Tibial artery (tissue), 4 donors: ENCODE measurements around the gene RNU6-9.

Experiments
- DNase-seq, 2 donors: peaks; one replicate each; pipeline ENCODE4 v3.0.0-alpha.2; 2019
- H3K27ac ChIP-seq, 2 donors: fragments of 200-600 bp; sonication (generic) in 1 of 2; 1 replicate in 1 of 2; 2 replicates in 1 of 2; pipeline ENCODE4 v1.5.1; 2018 to 2019; ENCODE audit warnings: mild to moderate bottlenecking in 1 of 2
- H3K27me3 ChIP-seq, 2 donors: fragments of 200-600 bp; sonication (generic) in 1 of 2; one replicate each; pipeline versions ENCODE4 v1.5.1 to v1.6.0; 2016 to 2019
- H3K36me3 ChIP-seq, 3 donors: fragments of 200-600 bp; sonication (generic) in 2 of 3; one replicate each; pipeline ENCODE4 v1.5.1; 2016 to 2019; ENCODE audit warnings: mild to moderate bottlenecking in 2 of 3
- H3K4me1 ChIP-seq, 4 donors: fragments of 200-600 bp; sonication (generic) in 2 of 4; 1 replicate in 3 of 4; 2 replicates in 1 of 4; pipeline ENCODE4 v1.5.1; 2016 to 2019
- H3K4me3 ChIP-seq, 2 donors: fragments of 200-600 bp; sonication (generic) in 1 of 2; 1 replicate in 1 of 2; 2 replicates in 1 of 2; pipeline ENCODE4 v1.5.1; 2018 to 2019; ENCODE audit warnings: mild to moderate bottlenecking in 2 of 2
- H3K9me3 ChIP-seq, 3 donors: fragments of 200-600 bp; sonication (generic) in 1 of 3; one replicate each; pipeline ENCODE4 v1.5.1; 2016 to 2019
- intact Hi-C: fragments of 100-400 bp; cut with DNase I; formaldehyde crosslinking; loops from one replicate; pipeline ENCODE4 v1.15.0; 2023; ENCODE audit warnings: low total_unique reads
- TF ChIP-seq, protein P1 (sequence below), 2 experiments: fragments of 200-600 bp in 1 of 2; fragments of 450-650 bp in 1 of 2; IDR thresholded peaks; one replicate each; pipeline ENCODE4 v1.5.1; 2017 to 2019; ENCODE audit warnings: antibody characterized with exemption in 2 of 2, mild to moderate bottlenecking in 1 of 2, moderate library complexity in 1 of 2

RNU6-9 gene

DNA sequence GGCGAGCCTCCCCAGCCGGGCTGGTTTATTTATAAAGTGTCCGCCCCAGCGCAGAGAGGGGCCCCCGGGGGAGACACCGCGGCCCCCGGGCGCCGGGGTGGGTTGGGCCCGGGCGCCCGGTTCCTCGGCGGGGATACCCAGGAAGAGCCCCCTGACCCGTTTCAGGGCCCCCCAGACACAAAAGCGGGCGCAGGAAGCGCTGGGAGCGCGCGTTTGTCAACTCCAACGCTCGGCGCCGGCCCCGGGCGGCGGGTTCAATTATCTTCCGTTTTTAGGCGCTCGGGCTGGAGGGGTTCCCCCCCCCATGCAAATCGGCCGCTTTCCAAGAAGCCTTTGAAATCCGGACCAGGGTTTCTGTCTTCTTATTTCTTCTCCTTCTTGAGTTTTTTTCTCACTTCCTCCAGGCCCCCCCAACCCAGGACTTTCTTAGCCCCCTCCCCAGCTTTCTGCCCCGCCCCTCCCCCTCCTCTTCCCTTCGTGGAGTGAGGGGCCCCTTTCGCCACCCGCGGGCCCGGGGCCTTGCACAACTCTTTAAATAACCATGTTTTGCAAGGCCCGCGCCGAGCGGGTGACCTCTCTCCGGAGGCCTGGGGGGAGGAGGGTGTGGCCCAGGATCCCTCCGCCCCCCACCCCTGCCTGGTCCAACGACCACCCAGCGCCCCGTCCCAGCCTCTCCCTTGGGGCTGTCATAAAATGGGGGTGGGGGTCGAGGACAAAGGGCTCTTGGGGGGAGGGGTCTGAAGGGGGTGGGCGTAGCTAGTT is 33.5 kb downstream of the RNU6-9 start:
- no peaks in the 10 kb centered on the region for H3K36me3 ChIP-seq
- peak; percentile 87 to 89 for DNase-seq
- TF ChIP-seq, protein P1, sequence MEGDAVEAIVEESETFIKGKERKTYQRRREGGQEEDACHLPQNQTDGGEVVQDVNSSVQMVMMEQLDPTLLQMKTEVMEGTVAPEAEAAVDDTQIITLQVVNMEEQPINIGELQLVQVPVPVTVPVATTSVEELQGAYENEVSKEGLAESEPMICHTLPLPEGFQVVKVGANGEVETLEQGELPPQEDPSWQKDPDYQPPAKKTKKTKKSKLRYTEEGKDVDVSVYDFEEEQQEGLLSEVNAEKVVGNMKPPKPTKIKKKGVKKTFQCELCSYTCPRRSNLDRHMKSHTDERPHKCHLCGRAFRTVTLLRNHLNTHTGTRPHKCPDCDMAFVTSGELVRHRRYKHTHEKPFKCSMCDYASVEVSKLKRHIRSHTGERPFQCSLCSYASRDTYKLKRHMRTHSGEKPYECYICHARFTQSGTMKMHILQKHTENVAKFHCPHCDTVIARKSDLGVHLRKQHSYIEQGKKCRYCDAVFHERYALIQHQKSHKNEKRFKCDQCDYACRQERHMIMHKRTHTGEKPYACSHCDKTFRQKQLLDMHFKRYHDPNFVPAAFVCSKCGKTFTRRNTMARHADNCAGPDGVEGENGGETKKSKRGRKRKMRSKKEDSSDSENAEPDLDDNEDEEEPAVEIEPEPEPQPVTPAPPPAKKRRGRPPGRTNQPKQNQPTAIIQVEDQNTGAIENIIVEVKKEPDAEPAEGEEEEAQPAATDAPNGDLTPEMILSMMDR (IDR thresholded peaks at IDR 0.05) = no peak
- peaks cover 0 to 34% (median 21%) of the 10 kb centered on the region in 4 donors for H3K4me1 ChIP-seq
- peak overlapping the region; percentile 80 to 87 for H3K4me3 ChIP-seq
- H3K27me3 ChIP-seq = peaks cover 0 to 7% of the 10 kb centered on the region in 2 donors
- H3K27ac ChIP-seq = peak overlapping the region; percentile 61 to 74
- intact Hi-C loops = loop anchor here (10.0 kb wide), 1 partner anchor 178 kb away; the partner anchor contains the start of gene GPX4
- no peaks in the 10 kb centered on the region for H3K9me3 ChIP-seq

DNA sequence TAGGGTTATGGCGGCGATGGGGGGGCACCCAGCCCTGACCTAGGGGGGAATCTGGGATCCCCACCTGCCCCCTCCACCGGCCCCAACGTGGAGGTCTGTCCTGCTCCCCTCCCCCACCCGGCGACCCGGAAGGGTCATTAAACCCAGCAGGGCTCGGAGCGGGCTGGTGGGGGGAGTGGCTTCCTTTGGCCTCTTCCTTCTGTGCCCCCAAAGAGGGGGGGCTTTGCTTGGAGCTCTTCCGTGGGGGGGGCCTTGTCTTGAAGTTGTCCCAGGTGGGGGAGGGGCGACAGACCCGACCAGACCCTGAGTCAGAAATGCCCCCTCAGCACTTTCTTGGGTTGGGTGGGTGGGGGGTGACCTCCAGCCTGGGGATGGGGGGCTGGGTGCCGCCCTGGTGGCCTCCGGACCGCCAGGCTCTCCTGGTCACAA is 34.1 kb downstream of the RNU6-9 start:
- TF ChIP-seq, protein P1 (IDR thresholded peaks at IDR 0.05) = no peak
- Histone ChIP-seq H3K36me3 (no peaks in the 10 kb centered on the region), H3K4me3 (peak overlapping the region; percentile 80 to 87), H3K9me3 (no peaks in the 10 kb centered on the region), H3K27me3 (peaks cover 0 to 7% of the 10 kb centered on the region in 2 donors), H3K27ac (peak overlapping the region; percentile 61 to 74), H3K4me1 (peaks cover 0 to 32% (median 21%) of the 10 kb centered on the region in 4 donors)
- DNase-seq = no peak
- intact Hi-C loops = loop anchor here (10.0 kb wide), 1 partner anchor 177 kb away; the partner anchor contains the start of gene GPX4

DNA sequence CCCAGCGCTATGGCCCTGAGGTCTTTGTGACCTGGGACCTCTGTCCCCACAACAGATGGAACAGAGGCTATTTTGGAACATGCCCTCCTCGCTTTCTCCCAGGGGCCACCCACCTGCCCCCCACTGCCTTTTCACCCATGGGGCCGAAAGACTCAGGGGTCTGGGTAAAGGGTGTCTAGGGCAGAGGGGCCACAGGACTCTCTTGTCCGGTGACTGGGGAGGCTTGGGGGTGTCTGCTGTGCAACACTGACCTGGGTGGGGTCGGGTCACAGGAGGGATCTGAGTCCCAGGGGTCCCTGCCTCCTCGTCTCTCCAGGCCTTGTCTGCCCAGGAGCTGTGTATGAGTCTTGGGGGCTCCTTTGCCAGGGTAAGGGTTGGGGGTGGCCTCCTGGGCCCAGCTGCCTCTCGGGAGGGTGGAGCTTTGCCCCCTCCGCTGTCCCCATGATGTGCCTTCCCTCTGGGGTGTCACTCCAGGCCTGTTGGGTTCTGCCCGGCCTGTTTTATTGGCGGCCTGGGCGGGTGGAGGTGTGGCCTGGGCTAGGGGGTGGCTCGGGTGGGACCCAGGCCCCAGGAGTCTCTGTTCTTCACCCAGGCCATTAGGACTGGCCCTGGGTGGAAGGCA is 34.6 kb downstream of the RNU6-9 start:
- Histone ChIP-seq H3K9me3 (no peaks in the 10 kb centered on the region), H3K4me1 (peaks cover 0 to 37% (median 22%) of the 10 kb centered on the region in 4 donors), H3K36me3 (no peaks in the 10 kb centered on the region), H3K27ac (peak overlapping the region; percentile 61 to 74), H3K4me3 (peak overlapping the region; percentile 80 to 87), H3K27me3 (peaks cover 0 to 7% of the 10 kb centered on the region in 2 donors)
- intact Hi-C loops = loop anchor here (10.0 kb wide), 1 partner anchor 177 kb away; the partner anchor contains the start of gene GPX4
- TF ChIP-seq, protein P1 (IDR thresholded peaks at IDR 0.05) = no peak
- no peak for DNase-seq

DNA sequence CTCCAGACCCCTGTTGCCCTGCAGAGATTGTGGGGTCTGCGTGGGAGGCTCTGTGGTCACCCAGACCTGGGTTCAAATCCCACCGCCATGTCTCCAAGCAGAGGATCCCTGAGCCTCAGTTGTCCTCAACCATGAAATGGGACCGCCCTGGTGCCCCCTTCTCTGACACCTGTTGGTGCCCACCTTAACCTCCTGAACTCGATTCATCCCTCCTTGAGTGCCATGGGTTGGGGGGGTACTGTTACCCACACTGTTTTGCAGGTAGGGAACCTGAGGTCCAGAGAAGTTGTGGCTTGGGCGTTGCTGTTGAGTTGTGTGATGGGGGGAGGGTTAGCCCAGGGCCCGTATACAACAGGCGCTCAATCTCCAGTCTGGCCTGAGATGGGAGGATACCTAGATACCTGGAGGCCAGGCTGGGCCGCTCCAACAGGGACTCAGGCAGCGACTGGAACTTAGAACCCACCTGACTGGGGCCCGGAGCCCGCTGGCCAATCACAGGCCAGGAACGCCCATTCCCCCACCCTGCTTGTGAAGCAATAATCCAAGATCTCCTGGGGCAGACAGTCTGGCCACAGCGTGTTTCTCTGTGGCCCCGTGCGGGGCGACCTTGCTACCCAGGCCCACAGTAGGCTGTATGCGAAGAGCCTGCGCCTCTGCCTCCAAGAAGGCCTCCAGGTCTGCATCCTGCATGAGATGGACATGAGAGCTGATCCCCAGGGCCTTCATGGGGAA is 35.4 kb downstream of the RNU6-9 start:
- peaks cover 0 to 41% (median 29%) of the 10 kb centered on the region in 4 donors for H3K4me1 ChIP-seq
- TF ChIP-seq, protein P1 (IDR thresholded peaks at IDR 0.05) = no peak
- DNase-seq = no peak
- H3K4me3 ChIP-seq = no peak overlapping the region
- H3K27ac ChIP-seq = no peak overlapping the region
- H3K36me3 ChIP-seq = no peaks in the 10 kb centered on the region
- intact Hi-C loops = loop anchor here (10.0 kb wide), 1 partner anchor 176 kb away; the partner anchor contains the start of gene GPX4
- H3K27me3 ChIP-seq = peaks cover 0 to 7% of the 10 kb centered on the region in 2 donors
- no peaks in the 10 kb centered on the region for H3K9me3 ChIP-seq

DNA sequence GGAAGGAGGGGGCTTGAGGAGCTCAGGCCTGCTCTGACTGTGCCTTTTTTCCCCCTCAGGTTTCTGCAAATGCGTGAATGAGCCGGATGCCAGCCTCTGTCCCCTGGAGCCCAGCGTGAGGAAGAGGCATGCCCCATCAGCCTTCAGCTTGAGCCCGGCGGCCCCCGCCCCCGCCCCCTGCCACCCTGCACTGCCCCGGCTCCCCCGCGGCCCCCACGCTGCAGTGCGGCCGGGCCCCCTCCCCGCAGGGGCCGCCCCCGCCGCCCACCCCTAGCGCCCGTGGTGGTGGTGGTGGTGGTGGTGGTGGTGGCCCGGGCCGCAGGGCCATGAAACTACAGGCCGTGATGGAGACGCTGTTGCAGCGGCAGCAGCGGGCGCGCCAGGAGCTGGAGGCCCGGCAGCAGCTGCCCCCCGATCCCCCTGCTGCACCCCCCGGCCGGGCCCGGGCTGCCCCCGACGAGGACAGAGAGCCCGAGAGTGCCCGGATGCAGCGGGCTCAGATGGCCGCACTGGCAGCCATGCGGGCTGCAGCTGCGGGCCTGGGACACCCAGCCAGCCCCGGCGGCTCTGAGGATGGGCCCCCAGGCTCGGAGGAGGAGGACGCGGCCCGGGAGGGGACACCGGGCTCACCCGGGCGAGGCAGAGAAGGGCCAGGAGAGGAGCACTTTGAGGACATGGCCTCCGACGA is 36.1 kb downstream of the RNU6-9 start:
- no peak overlapping the region for H3K4me3 ChIP-seq
- peaks cover 0 to 5% of the 10 kb centered on the region in 2 donors for H3K27me3 ChIP-seq
- H3K27ac ChIP-seq = no peak overlapping the region
- TF ChIP-seq, protein P1 (IDR thresholded peaks at IDR 0.05) = no peak
- H3K9me3 ChIP-seq = no peaks in the 10 kb centered on the region
- no peaks in the 10 kb centered on the region for H3K36me3 ChIP-seq
- intact Hi-C loops = loop anchor here (10.0 kb wide), 1 partner anchor 175 kb away; the partner anchor contains the start of gene GPX4
- no peak for DNase-seq
- peaks cover 0 to 47% (median 31%) of the 10 kb centered on the region in 4 donors for H3K4me1 ChIP-seq
